ENCODE data around the gene KHDC1. TPM values are rescaled to one million over a fixed set of nuclear protein-coding genes. Genes with fewer than 3 reads are reported as not detected.
"Not testable (repeated sequence)": the region's sequence is repeated elsewhere in the genome, so short reads cannot be mapped to it uniquely, and the experiment has no call there.

Gene KHDC1
- total and polyA plus RNA-seq, 2 donors (not counting 1 experiment from before 2014, with no cell fraction given), result 5.3 to 5.6 TPM

DNA sequence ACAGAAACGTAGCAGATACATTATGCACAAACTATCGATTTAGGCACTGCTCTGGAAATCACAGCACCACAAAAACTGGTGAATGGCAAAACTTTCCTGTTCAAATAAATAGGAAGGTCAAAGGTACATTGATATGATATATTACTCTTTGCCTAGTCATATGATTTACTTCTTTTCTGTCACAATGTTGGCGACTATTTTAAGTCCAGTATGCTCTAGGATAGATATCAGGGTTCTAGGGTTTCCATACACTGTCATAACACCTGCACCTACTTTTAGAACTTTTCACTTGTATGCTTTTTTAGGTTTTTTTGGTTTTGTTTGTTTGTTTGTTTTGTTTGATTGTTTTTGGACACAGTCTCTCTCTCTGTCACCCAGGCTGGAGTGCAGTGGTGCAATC is 62.7 kb downstream of the KHDC1 start:
- Histone ChIP-seq H3K36me3 (ENCODE audit: control insufficient read depth, insufficient read depth, low read length) (no peaks in the 10 kb centered on the region), H3K27me3 (ENCODE audit: control insufficient read depth, insufficient read depth, low read length) (no peaks in the 10 kb centered on the region), H3K4me2 (ENCODE audit: extremely low read depth, insufficient read depth, low read length) (no peak overlapping the region), H3K9ac (ENCODE audit: insufficient read depth, low read length) (no peak overlapping the region), H4K20me1 (ENCODE audit: control insufficient read depth, extremely low read depth, insufficient read depth, low read length) (no peaks in the 10 kb centered on the region), H3K4me1 (ENCODE audit: control insufficient read depth, extremely low read depth, insufficient read depth, low read length) (no peaks in the 10 kb centered on the region), H2AFZ (ENCODE audit: low read length) (no peak overlapping the region), H3K4me3 (replicated peaks in 1 of 4; ENCODE audit: control extremely low read depth in 1 of 4, insufficient read depth in 1 of 4, low read depth in 3 of 4, low read length in 4 of 4) (no peak overlapping the region), H3K27ac (ENCODE audit: insufficient read depth, low read length) (no peak overlapping the region), H3K9me3 (ENCODE audit: control insufficient read depth, insufficient read depth, low read depth, low read length) (no peaks in the 10 kb centered on the region), H3K79me2 (ENCODE audit: control insufficient read depth, insufficient read depth, low read length) (no peaks in the 10 kb centered on the region)
- TF ChIP-seq, protein P1, sequence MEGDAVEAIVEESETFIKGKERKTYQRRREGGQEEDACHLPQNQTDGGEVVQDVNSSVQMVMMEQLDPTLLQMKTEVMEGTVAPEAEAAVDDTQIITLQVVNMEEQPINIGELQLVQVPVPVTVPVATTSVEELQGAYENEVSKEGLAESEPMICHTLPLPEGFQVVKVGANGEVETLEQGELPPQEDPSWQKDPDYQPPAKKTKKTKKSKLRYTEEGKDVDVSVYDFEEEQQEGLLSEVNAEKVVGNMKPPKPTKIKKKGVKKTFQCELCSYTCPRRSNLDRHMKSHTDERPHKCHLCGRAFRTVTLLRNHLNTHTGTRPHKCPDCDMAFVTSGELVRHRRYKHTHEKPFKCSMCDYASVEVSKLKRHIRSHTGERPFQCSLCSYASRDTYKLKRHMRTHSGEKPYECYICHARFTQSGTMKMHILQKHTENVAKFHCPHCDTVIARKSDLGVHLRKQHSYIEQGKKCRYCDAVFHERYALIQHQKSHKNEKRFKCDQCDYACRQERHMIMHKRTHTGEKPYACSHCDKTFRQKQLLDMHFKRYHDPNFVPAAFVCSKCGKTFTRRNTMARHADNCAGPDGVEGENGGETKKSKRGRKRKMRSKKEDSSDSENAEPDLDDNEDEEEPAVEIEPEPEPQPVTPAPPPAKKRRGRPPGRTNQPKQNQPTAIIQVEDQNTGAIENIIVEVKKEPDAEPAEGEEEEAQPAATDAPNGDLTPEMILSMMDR (conservative IDR thresholded peaks at IDR 0.05 in 1 of 2, IDR thresholded peaks at IDR 0.05 in 1 of 2; ENCODE audit: low read depth in 1 of 2, low read length in 2 of 2), result no peak
- no peak for TF ChIP-seq EZH2 (IDR thresholded peaks at IDR 0.05; ENCODE audit: low read length, missing control alignments)
- no peak for DNase-seq (ENCODE audit: low read depth in 2 of 2)

DNA sequence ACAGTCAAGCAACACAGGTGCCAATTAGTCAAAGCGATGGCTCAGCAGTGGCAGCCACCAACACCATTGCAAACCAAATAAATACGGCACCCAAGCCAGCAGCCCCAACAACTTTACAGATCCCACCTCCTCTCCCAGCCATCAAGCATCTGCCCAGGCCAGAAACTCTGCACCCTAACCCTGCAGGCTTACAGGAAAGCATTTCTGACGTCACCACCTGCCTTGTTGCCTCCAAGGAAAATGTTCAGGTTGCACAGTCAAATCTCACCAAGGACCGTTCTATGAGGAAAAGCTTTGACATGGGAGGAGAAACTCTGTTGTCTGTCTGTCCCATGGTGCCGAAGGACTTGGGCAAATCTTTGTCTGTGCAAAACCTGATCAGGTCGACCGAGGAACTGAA is 68.3 kb downstream of the KHDC1 start:
- Histone ChIP-seq H2AFZ (ENCODE audit: low read length) (no peak overlapping the region), H3K79me2 (ENCODE audit: control insufficient read depth, insufficient read depth, low read length) (no peaks in the 10 kb centered on the region), H3K4me1 (ENCODE audit: control insufficient read depth, extremely low read depth, insufficient read depth, low read length) (no peaks in the 10 kb centered on the region), H3K36me3 (ENCODE audit: control insufficient read depth, insufficient read depth, low read length) (no peaks in the 10 kb centered on the region), H3K4me3 (replicated peaks in 1 of 4; ENCODE audit: control extremely low read depth in 1 of 4, insufficient read depth in 1 of 4, low read depth in 3 of 4, low read length in 4 of 4) (no peak overlapping the region), H3K9ac (ENCODE audit: insufficient read depth, low read length) (no peak overlapping the region), H3K27me3 (ENCODE audit: control insufficient read depth, insufficient read depth, low read length) (no peaks in the 10 kb centered on the region), H4K20me1 (ENCODE audit: control insufficient read depth, extremely low read depth, insufficient read depth, low read length) (no peaks in the 10 kb centered on the region), H3K9me3 (ENCODE audit: control insufficient read depth, insufficient read depth, low read depth, low read length) (no peaks in the 10 kb centered on the region), H3K27ac (ENCODE audit: insufficient read depth, low read length) (no peak overlapping the region), H3K4me2 (ENCODE audit: extremely low read depth, insufficient read depth, low read length) (no peak overlapping the region)
- DNase-seq (ENCODE audit: low read depth in 2 of 2), result no peak
- no peak for TF ChIP-seq EZH2 (IDR thresholded peaks at IDR 0.05; ENCODE audit: low read length, missing control alignments)
- TF ChIP-seq, protein P1 (conservative IDR thresholded peaks at IDR 0.05 in 1 of 2, IDR thresholded peaks at IDR 0.05 in 1 of 2; ENCODE audit: low read depth in 1 of 2, low read length in 2 of 2), result no peak

DNA sequence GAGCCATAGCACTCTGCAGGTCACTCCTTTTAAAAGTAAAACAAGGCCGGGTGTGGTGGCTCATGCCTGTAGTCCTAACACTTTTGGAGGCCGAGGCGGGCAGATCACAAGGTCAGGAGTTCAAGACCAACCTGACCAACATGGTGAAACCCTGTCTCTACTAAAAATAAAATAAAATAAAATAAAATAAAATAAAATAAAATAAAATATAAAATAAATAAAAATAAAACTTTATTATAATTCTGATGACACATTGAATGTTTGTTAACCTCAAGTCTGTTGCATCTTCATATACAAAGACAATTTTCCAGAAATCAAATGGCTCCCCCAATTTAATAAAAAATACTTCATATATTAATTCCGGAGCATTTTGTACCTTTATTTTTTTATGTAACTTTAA is 69.7 kb downstream of the KHDC1 start:
- not testable (repeated sequence) for H3K27ac ChIP-seq (ENCODE audit: insufficient read depth, low read length); H3K4me3 ChIP-seq (replicated peaks in 1 of 4; ENCODE audit: control extremely low read depth in 1 of 4, insufficient read depth in 1 of 4, low read depth in 3 of 4, low read length in 4 of 4); H3K27me3 ChIP-seq (ENCODE audit: control insufficient read depth, insufficient read depth, low read length); H3K36me3 ChIP-seq (ENCODE audit: control insufficient read depth, insufficient read depth, low read length); H3K79me2 ChIP-seq (ENCODE audit: control insufficient read depth, insufficient read depth, low read length); H3K9ac ChIP-seq (ENCODE audit: insufficient read depth, low read length); H2AFZ ChIP-seq (ENCODE audit: low read length); H3K4me2 ChIP-seq (ENCODE audit: extremely low read depth, insufficient read depth, low read length); H3K4me1 ChIP-seq (ENCODE audit: control insufficient read depth, extremely low read depth, insufficient read depth, low read length); H3K9me3 ChIP-seq (ENCODE audit: control insufficient read depth, insufficient read depth, low read depth, low read length); DNase-seq (ENCODE audit: low read depth in 2 of 2); H4K20me1 ChIP-seq (ENCODE audit: control insufficient read depth, extremely low read depth, insufficient read depth, low read length)

Other genes starting within 250 kb of the KHDC1 start
- gene KHDC1L, start 37.7 kb downstream of the KHDC1 start, total RNA-seq, result not detected in 2 replicates
- 0.12 and 0.19 TPM in 2 replicates for gene KHDC1L, start 37.7 kb downstream of the KHDC1 start, polyA plus RNA-seq
- gene DPPA5, start 91.1 kb upstream of the KHDC1 start, total RNA-seq, result not detected in 2 replicates
- gene DPPA5, start 91.1 kb upstream of the KHDC1 start, polyA plus RNA-seq, result not detected in 2 replicates
- gene KHDC3L, start 99.5 kb upstream of the KHDC1 start, total RNA-seq, result not detected in 2 replicates
- not detected in 2 replicates for gene KHDC3L, start 99.5 kb upstream of the KHDC1 start, polyA plus RNA-seq
- gene OOEP, start 106.7 kb upstream of the KHDC1 start, total RNA-seq, result 0.17 TPM in 1 of 2 replicates, not detected in the other
- gene OOEP, start 106.7 kb upstream of the KHDC1 start, polyA plus RNA-seq, result 0.08 TPM in 1 of 2 replicates, not detected in the other
- gene DDX43, start 131.6 kb upstream of the KHDC1 start, total RNA-seq, result 2.0 and 3.1 TPM in 2 replicates
- gene DDX43, start 131.6 kb upstream of the KHDC1 start, polyA plus RNA-seq, result 1.0 and 1.5 TPM in 2 replicates
- 5.0 and 5.9 TPM in 2 replicates for gene CGAS, start 189.1 kb upstream of the KHDC1 start, total RNA-seq
- gene CGAS, start 189.1 kb upstream of the KHDC1 start, polyA plus RNA-seq, result 1.6 and 2.7 TPM in 2 replicates
- 47.3 and 52.4 TPM in 2 replicates for gene MTO1, start 198.5 kb upstream of the KHDC1 start, total RNA-seq
- gene MTO1, start 198.5 kb upstream of the KHDC1 start, polyA plus RNA-seq, result 21.5 and 24.2 TPM in 2 replicates

Measured in fibroblast of lung (primary cell).